ENCODE measurements around the gene GABRP. TPM values are rescaled to one million over a fixed set of nuclear protein-coding genes. Genes with fewer than 3 reads are reported as not detected.

The GABRP gene
- total RNA-seq, 1 experiment from 2014 or later, result 1.5 TPM

DNA sequence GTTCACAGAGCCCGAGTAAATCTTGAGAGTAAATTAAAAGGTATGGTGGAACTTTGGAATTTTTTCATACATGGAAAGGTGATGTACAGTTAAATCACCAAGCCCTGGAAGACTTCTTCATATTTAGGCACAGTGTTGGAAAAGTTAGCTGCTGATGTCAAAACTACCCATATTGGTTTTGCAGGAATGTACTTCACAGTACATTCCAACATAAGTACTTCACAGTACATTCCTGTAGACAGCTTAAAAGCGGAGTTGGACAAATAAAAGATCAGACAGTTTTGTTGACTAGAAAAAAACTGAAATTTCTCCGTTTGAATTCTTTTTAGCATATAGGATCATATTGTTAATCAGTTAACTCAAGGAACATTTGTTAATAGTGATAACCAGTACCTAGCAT is 80.1 kb downstream of the GABRP start:
- Mint-ChIP-seq H3K9me3 (peaks cover 14 to 15% of the 10 kb centered on the region in 2 experiments), H3K4me1 (peaks cover 32 to 33% of the 10 kb centered on the region in 2 experiments), H3K27ac (no peak overlapping the region), H3K4me3 (peak overlapping the region; percentile 60 to 83), H3K36me3 (ENCODE audit: insufficient read depth in 1 of 3, low read depth in 3 of 3) (peaks cover 10 to 17% (median 16%) of the 10 kb centered on the region in 3 experiments), H3K27me3 (ENCODE audit: low read depth) (peaks cover 17% of the 10 kb centered on the region)
- H3K56ac ChIP-seq (ENCODE audit: insufficient read length, low read depth, low read length), result no peak overlapping the region
- H3K14ac ChIP-seq (ENCODE audit: insufficient read depth, low read length), result no peak overlapping the region
- H3K4me2 ChIP-seq (ENCODE audit: insufficient read depth, insufficient read length, low read length), result no peak overlapping the region
- H4K5ac ChIP-seq (ENCODE audit: insufficient read length, low read depth, low read length), result no peak overlapping the region
- H3K27me3 ChIP-seq (ENCODE audit: insufficient read depth, low read length), result no peaks in the 10 kb centered on the region; the same call in 1 of the 2 replicates
- H2BK5ac ChIP-seq (ENCODE audit: insufficient read length, low read length), result no peak overlapping the region
- H4K91ac ChIP-seq (ENCODE audit: insufficient read length, low read depth, low read length), result no peak overlapping the region
- TF ChIP-seq CTCF (conservative IDR thresholded peaks at IDR 0.05), result no peak
- H3K9ac ChIP-seq (ENCODE audit: extremely low read depth, insufficient read length, low read length), result no peak overlapping the region
- no peak overlapping the region for H3K23ac ChIP-seq (ENCODE audit: insufficient read length, low read depth, low read length)
- no peak overlapping the region for H2AK5ac ChIP-seq (ENCODE audit: insufficient read length, low read length)
- DNase-seq, result no peak
- peaks cover 6% of the 10 kb centered on the region for H3K79me1 ChIP-seq (ENCODE audit: insufficient read depth, low read depth, low read length, poor library complexity, severe bottlenecking)
- no peak overlapping the region for H2BK20ac ChIP-seq (ENCODE audit: low read depth, low read length, poor library complexity, severe bottlenecking)
- H2BK12ac ChIP-seq (ENCODE audit: insufficient read length, low read depth, low read length), result no peak overlapping the region
- H2AFZ ChIP-seq (ENCODE audit: low read length), result no peak overlapping the region
- no peak overlapping the region for H3K18ac ChIP-seq (ENCODE audit: insufficient read length, low read depth, low read length)
- H3K4me1 ChIP-seq (ENCODE audit: insufficient read depth, low read length), result no peaks in the 10 kb centered on the region; the same call in 1 of the 2 replicates
- H3K79me2 ChIP-seq (ENCODE audit: insufficient read depth, low read length), result peaks cover 12% of the 10 kb centered on the region
- peaks cover 6% of the 10 kb centered on the region for H3K9me3 ChIP-seq (ENCODE audit: control insufficient read depth, low read depth, low read length)
- peaks cover 8% of the 10 kb centered on the region for H3K23me2 ChIP-seq (ENCODE audit: insufficient read length, low read depth, low read length, poor library complexity, severe bottlenecking)
- H3K27ac ChIP-seq (ENCODE audit: insufficient read length, low read depth, low read length), result no peak overlapping the region
- no CpG with 5 or more reads among the region's 3 CpGs for WGBS (ENCODE audit: extremely low coverage, insufficient read length, low lambda C conversion rate)
- H3K4ac ChIP-seq (ENCODE audit: low read depth, low read length), result no peak overlapping the region
- H2BK15ac ChIP-seq (ENCODE audit: low read depth, low read length), result no peak overlapping the region
- H4K20me1 ChIP-seq (ENCODE audit: control insufficient read depth, insufficient read depth, insufficient read length), result no peaks in the 10 kb centered on the region
- no peak overlapping the region for H2BK120ac ChIP-seq (ENCODE audit: low read depth, low read length, poor library complexity, severe bottlenecking)
- no peak overlapping the region for H4K8ac ChIP-seq (replicated peaks; ENCODE audit: insufficient read length, low read depth, low read length)
- H3T11ph ChIP-seq (ENCODE audit: low read length), result no peak overlapping the region

Other genes starting within 250 kb of the GABRP start
- 16.5 and 20.0 TPM in 2 replicates for gene RANBP17, start 78.3 kb downstream of the GABRP start, total RNA-seq (2021)